Uterus (tissue), 4 donors: ENCODE measurements around the gene NR4A3. TPM values are rescaled to one million over a fixed set of nuclear protein-coding genes. Genes with fewer than 3 reads are reported as not detected.

Experiments used
- DNase-seq, 2 donors: peaks; one replicate each; pipeline ENCODE4 v3.0.0-alpha.2; 2019 to 2020
- H3K27ac ChIP-seq, 2 donors: fragments of 200-600 bp; sonication (generic); 1 replicate in 1 of 2; 2 replicates in 1 of 2; pipeline ENCODE4 v1.5.1; 2016 to 2018
- H3K27me3 ChIP-seq, 2 donors: fragments of 200-600 bp; sonication (generic); one replicate each; pipeline ENCODE4 v1.5.1; 2018 to 2019; ENCODE audit warnings: control low read depth in 1 of 2
- H3K36me3 ChIP-seq, 2 donors: fragments of 200-600 bp; sonication (generic); one replicate each; pipeline ENCODE4 v1.5.1; 2019; ENCODE audit warnings: control low read depth in 1 of 2
- H3K4me1 ChIP-seq, 2 donors: fragments of 200-600 bp; sonication (generic); one replicate each; pipeline ENCODE4 v1.5.1; 2018 to 2019; ENCODE audit warnings: control low read depth in 1 of 2
- H3K4me3 ChIP-seq, 2 donors: fragments of 200-600 bp; sonication (generic); 1 replicate in 1 of 2; 2 replicates in 1 of 2; pipeline ENCODE4 v1.5.1; 2018 to 2019; ENCODE audit warnings: mild to moderate bottlenecking in 1 of 2
- H3K9me3 ChIP-seq, 2 donors: fragments of 200-600 bp; sonication (generic); one replicate each; pipeline ENCODE4 v1.5.1; 2019; ENCODE audit warnings: control low read depth in 1 of 2
- POLR2A ChIP-seq, 2 donors: fragments of 450-650 bp; IDR thresholded peaks; one replicate each; pipeline ENCODE4 v1.6.1; 2016; ENCODE audit warnings: antibody characterized with exemption in 2 of 2, mild to moderate bottlenecking in 1 of 2, moderate library complexity in 1 of 2
- intact Hi-C: fragments of 100-400 bp; cut with DNase I; formaldehyde crosslinking; loops from one replicate; pipeline ENCODE4 v1.15.1; 2023; ENCODE audit warnings: low total_unique reads
- total RNA-seq, 4 donors: library from RNA; depleted of rRNA in 3 of 4; stranded (reverse); fragments of >200 nt in 3 of 4; gene quantifications; one replicate each; pipeline versions ENCODE4 v1.1.0 to v1.2.4, GENCODE V29; 2014 to 2023
- TF ChIP-seq, protein P1 (sequence below), 4 experiments: fragments of 200-600 bp in 2 of 4; fragments of 450-650 bp in 2 of 4; sonication (generic) in 2 of 4; IDR thresholded peaks; one replicate each; pipeline ENCODE4 v1.5.1; 2016 to 2019; ENCODE audit warnings: antibody characterized with exemption in 4 of 4, mild to moderate bottlenecking in 2 of 4, moderate library complexity in 1 of 4
- donor health status: DM: yes; HTN: yes; CAD: no.

Gene NR4A3
- total RNA-seq, 4 donors from 2014 or later, result under 0.01 to 5.5 (median 2.0) TPM

GRCh38 chr9:99796231-99796630, 25.5 kb upstream of the NR4A3 start:
- Histone ChIP-seq H3K4me3 (no peak overlapping the region), H3K9me3 (no peaks in the 10 kb centered on the region), H3K4me1 (no peaks in the 10 kb centered on the region), H3K36me3 (no peaks in the 10 kb centered on the region), H3K27me3 (no peaks in the 10 kb centered on the region), H3K27ac (no peak overlapping the region)
- TF ChIP-seq, protein P1, sequence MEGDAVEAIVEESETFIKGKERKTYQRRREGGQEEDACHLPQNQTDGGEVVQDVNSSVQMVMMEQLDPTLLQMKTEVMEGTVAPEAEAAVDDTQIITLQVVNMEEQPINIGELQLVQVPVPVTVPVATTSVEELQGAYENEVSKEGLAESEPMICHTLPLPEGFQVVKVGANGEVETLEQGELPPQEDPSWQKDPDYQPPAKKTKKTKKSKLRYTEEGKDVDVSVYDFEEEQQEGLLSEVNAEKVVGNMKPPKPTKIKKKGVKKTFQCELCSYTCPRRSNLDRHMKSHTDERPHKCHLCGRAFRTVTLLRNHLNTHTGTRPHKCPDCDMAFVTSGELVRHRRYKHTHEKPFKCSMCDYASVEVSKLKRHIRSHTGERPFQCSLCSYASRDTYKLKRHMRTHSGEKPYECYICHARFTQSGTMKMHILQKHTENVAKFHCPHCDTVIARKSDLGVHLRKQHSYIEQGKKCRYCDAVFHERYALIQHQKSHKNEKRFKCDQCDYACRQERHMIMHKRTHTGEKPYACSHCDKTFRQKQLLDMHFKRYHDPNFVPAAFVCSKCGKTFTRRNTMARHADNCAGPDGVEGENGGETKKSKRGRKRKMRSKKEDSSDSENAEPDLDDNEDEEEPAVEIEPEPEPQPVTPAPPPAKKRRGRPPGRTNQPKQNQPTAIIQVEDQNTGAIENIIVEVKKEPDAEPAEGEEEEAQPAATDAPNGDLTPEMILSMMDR (IDR thresholded peaks at IDR 0.05), result no peak
- no peak for TF ChIP-seq POLR2A (IDR thresholded peaks at IDR 0.05)
- intact Hi-C loops, result no loop called here
- no peak for DNase-seq

- H3K4me1 ChIP-seq, result no peaks in the 10 kb centered on the region
- DNase-seq, result no peak
- intact Hi-C loops, result no loop called here
- no peak overlapping the region for H3K27ac ChIP-seq
- H3K36me3 ChIP-seq, result no peaks in the 10 kb centered on the region
- no peaks in the 10 kb centered on the region for H3K9me3 ChIP-seq
- TF ChIP-seq, protein P1 (IDR thresholded peaks at IDR 0.05), result no peak
- no peak for TF ChIP-seq POLR2A (IDR thresholded peaks at IDR 0.05)
- no peak overlapping the region for H3K4me3 ChIP-seq
- H3K27me3 ChIP-seq, result no peaks in the 10 kb centered on the region
Observed at GRCh38 chr9:99801775-99802174, 19.9 kb upstream of the NR4A3 start.

GRCh38 chr9:99803694-99804093, 18.0 kb upstream of the NR4A3 start:
- intact Hi-C loops, result no loop called here
- H3K27ac ChIP-seq, result no peak overlapping the region
- no peaks in the 10 kb centered on the region for H3K4me1 ChIP-seq
- no peak overlapping the region for H3K4me3 ChIP-seq
- no peaks in the 10 kb centered on the region for H3K36me3 ChIP-seq
- H3K9me3 ChIP-seq, result no peaks in the 10 kb centered on the region
- no peak for DNase-seq
- no peaks in the 10 kb centered on the region for H3K27me3 ChIP-seq
- TF ChIP-seq, protein P1 (IDR thresholded peaks at IDR 0.05), result no peak
- no peak for TF ChIP-seq POLR2A (IDR thresholded peaks at IDR 0.05)

DNA sequence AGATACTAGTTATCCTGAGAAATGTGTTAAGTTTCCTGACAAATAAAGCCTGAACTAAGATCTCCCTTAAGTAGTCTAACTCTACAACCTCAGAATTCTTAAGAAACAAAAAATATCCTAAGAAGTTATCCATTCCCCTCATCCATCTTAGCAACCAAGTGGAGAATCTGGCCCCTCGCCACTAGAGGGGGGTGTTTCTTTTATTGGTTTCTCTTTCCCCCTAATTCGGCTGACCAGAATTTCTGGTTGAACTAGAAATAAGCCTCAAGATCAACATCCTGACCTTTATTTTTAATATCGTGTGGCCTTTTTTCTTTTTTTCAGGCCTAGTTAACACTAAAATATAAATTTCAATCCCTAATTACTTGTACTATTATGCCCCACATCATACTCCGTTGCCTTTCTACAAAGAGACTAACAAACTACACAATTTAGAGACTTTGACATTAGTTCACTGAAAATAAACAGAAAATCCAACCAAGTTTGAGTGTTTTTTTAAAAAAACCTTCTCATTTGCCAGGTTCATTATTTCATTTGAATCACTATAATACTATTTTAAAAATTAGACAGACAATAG, 14.3 kb upstream of the NR4A3 start:
- H3K27ac ChIP-seq, result peak overlapping the region in 1 of 2 donors; percentile 29
- DNase-seq, result peak; percentile 65 to 75
- TF ChIP-seq, protein P1 (IDR thresholded peaks at IDR 0.05), result peak; percentile 61 to 75 (median 67)
- TF ChIP-seq POLR2A (IDR thresholded peaks at IDR 0.05), result no peak
- no peak overlapping the region for H3K4me3 ChIP-seq
- no peaks in the 10 kb centered on the region for H3K27me3 ChIP-seq
- intact Hi-C loops, result no loop called here
- H3K36me3 ChIP-seq, result no peaks in the 10 kb centered on the region
- no peaks in the 10 kb centered on the region for H3K4me1 ChIP-seq
- H3K9me3 ChIP-seq, result no peaks in the 10 kb centered on the region

GRCh38 chr9:99807956-99808355, 13.7 kb upstream of the NR4A3 start:
- no peaks in the 10 kb centered on the region for H3K27me3 ChIP-seq
- intact Hi-C loops, result no loop called here
- peak overlapping the region in 1 of 2 donors; percentile 29 for H3K27ac ChIP-seq
- H3K36me3 ChIP-seq, result no peaks in the 10 kb centered on the region
- no peak overlapping the region for H3K4me3 ChIP-seq
- no peaks in the 10 kb centered on the region for H3K4me1 ChIP-seq
- no peaks in the 10 kb centered on the region for H3K9me3 ChIP-seq
- DNase-seq, result no peak
- TF ChIP-seq, protein P1 (IDR thresholded peaks at IDR 0.05), result no peak
- no peak for TF ChIP-seq POLR2A (IDR thresholded peaks at IDR 0.05)
